K562 (cell line): ENCODE measurements around the gene HTR3C.
"Not testable (repeated sequence)": the region's sequence is repeated elsewhere in the genome, so short reads cannot be mapped to it uniquely, and the experiment has no call there.

Experiments used
- ATF3 ChIP-seq, 2 experiments: fragments of 450-650 bp in 1 of 2; sonication (generic) in 1 of 2; formaldehyde crosslinking in 1 of 2; IDR thresholded peaks in 1 of 2; conservative IDR thresholded peaks in 1 of 2; 2 replicates each; pipeline versions ENCODE4 v1.6.1 to v1.8.1; 2016 to 2023; ENCODE audit warnings: mild to moderate bottlenecking in 2 of 2, moderate library complexity in 2 of 2, inconsistent platforms in 1 of 2, missing genetic modification reagents in 1 of 2
- CHD1 ChIP-seq: fragments of 200-600 bp; sonication (generic); IDR thresholded peaks from one replicate; pipeline ENCODE4 v1.6.1; 2012; ENCODE audit warnings: mild to moderate bottlenecking, moderate library complexity, low read length, inconsistent platforms
- GTF2E2 ChIP-seq: fragments of 200-800 bp; sonication (Bioruptor generic); IDR thresholded peaks from 2 replicates; pipeline ENCODE4 v1.6.1; 2016; ENCODE audit warnings: missing genetic modification characterization, missing compliant biosample characterization
- PRDM10 ChIP-seq: fragments of 450-650 bp; IDR thresholded peaks from 2 replicates; pipeline ENCODE4 v1.6.1; 2018; ENCODE audit not compliant: partially characterized antibody
- USF1 ChIP-seq: sonication (generic); formaldehyde crosslinking; IDR thresholded peaks from 2 replicates; pipeline ENCODE4 v1.9.0; 2022; ENCODE audit warnings: mild to moderate bottlenecking, missing genetic modification reagents

- not testable (repeated sequence) for TF ChIP-seq USF1; GTF2E2 (tag); PRDM10; CHD1; ATF3 (IDR thresholded peaks at IDR 0.05); ATF3 (CRISPR knock-in tag; conservative IDR thresholded peaks at IDR 0.05)
Observed at GRCh38 chr3:184071142-184071541, 18.3 kb downstream of the HTR3C start.
